ENCODE measurements around the gene ATP1A2. TPM values are rescaled to one million over a fixed set of nuclear protein-coding genes. Genes with fewer than 3 reads are reported as not detected.

Gene ATP1A2
- total RNA-seq (1,000 to 10,000 TPM in 1 of 2 donors, 100 to 1,000 TPM in 1; 281 to 2,060 TPM), polyA plus RNA-seq (ENCODE audit: insufficient read length in 2 of 2) (100 to 1,000 TPM; 440 to 692 TPM)
- long read RNA-seq, donor 1, full-length matches to known transcripts: 66 of 256 reads
- long read RNA-seq, donor 1, partial matches to known transcripts: 185 of 256 reads
- long read RNA-seq, donor 1, other reads (novel, unspliced or antisense): 5 of 256 reads
- long read RNA-seq, donor 2, full-length matches to known transcripts: 11 of 78 reads
- long read RNA-seq, donor 2, partial matches to known transcripts: 67 of 78 reads
- long read RNA-seq, donor 2, other reads (novel, unspliced or antisense): 0 of 78 reads
- long read RNA-seq, donor 3, full-length matches to known transcripts: 6 of 43 reads
- long read RNA-seq, donor 3, partial matches to known transcripts: 37 of 43 reads
- long read RNA-seq, donor 3, other reads (novel, unspliced or antisense): 0 of 43 reads
- long read RNA-seq, donor 4, full-length matches to known transcripts: 1 of 13 reads
- long read RNA-seq, donor 4, partial matches to known transcripts: 12 of 13 reads
- long read RNA-seq, donor 4, other reads (novel, unspliced or antisense): 0 of 13 reads

GRCh38 chr1:160115545-160116282 is at the start of gene ATP1A2:
ATP1A2 (plus strand) TSS chr1:160115759; CDS start chr1:160115862, 103 bp downstream.
- peak in 2 of 6 donors; percentile 72 to 84 for DNase-seq (ENCODE audit: low read depth in 4 of 6, low spot score in 6 of 6)
- 13% methylated on average over 14 of the region's 16 CpGs for WGBS (ENCODE audit: insufficient coverage)
- peak within 1 kb of the TSS; percentile 87 for H3K27ac ChIP-seq (ENCODE audit: low read depth, low read length)

DNA sequence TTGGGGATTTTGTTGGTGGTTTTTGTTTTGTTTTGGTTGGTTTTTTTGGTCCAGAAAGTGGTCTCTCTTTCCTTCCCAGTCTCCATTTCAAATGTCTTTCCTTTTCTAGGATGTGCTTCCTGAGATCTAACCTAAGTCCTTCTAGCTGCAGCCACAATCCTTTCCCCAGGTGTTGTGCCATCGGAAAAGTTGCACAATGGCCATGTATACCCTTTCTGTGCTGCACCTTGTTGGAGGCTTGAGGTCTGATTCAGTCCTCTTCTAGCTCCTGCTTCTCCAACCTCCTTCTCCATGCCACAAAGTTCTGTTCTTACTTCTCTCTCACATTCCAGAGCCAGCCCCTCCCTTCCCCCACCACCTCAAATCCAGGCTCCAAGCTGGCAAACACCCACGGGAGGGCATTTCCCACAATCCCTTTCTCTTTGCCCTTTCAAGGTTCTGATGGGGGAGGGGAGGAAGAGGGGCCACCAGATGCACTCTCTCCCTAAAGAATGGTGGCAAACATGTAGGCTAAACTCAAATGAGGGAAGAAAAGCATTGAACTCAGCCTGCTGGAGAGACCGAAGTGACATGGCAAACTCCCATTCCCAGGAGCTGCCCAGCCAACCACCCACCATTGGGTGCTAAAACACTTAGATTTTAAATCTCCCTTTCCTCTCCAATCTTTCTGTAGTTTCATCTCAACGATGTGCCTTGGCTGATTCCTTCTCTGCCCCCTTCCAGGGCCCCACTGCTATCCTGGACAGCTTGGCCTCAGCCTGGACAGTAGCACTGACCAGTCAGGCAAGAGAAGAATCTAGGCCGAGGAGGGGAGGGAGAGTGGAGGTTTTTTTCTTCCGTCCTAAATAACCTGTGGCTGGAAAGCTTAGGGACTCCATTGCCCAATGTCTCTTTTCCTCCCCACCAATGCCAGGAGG is 48.5 kb upstream of the ATP1A2 start:
- no peaks in the 10 kb centered on the region for H3K9me3 ChIP-seq (ENCODE audit: control insufficient read depth, insufficient read depth, low read length)
- H3K27me3 ChIP-seq (ENCODE audit: control insufficient read depth, insufficient read depth, low read length): peaks cover 3% of the 10 kb centered on the region
- no peak for DNase-seq (ENCODE audit: low read depth in 4 of 6, low spot score in 6 of 6)
- no peaks in the 10 kb centered on the region for H3K36me3 ChIP-seq (ENCODE audit: control insufficient read depth, insufficient read depth, low read length)
- no peak overlapping the region for H3K4me3 ChIP-seq (ENCODE audit: low read depth, low read length)
- 61% methylated on average over 3 of the region's 6 CpGs for WGBS (ENCODE audit: insufficient coverage)
- peak overlapping the region; percentile 90 for H3K27ac ChIP-seq (ENCODE audit: low read depth, low read length)
- peaks cover 65% of the 10 kb centered on the region for H3K4me1 ChIP-seq (ENCODE audit: control insufficient read depth, insufficient read depth, low read length)

More at GRCh38 chr1:160115545-160116282, at the start of gene ATP1A2:
- peaks cover 2% of the 10 kb centered on the region for H3K36me3 ChIP-seq (ENCODE audit: control insufficient read depth, insufficient read depth, low read length)
- H3K27me3 ChIP-seq (ENCODE audit: control insufficient read depth, insufficient read depth, low read length): no peaks in the 10 kb centered on the region
- H3K4me1 ChIP-seq (ENCODE audit: control insufficient read depth, insufficient read depth, low read length): peaks cover 87% of the 10 kb centered on the region
- peak within 1 kb of the TSS; percentile 56 for H3K4me3 ChIP-seq (ENCODE audit: low read depth, low read length)
- H3K9me3 ChIP-seq (ENCODE audit: control insufficient read depth, insufficient read depth, low read length): no peaks in the 10 kb centered on the region

DNA sequence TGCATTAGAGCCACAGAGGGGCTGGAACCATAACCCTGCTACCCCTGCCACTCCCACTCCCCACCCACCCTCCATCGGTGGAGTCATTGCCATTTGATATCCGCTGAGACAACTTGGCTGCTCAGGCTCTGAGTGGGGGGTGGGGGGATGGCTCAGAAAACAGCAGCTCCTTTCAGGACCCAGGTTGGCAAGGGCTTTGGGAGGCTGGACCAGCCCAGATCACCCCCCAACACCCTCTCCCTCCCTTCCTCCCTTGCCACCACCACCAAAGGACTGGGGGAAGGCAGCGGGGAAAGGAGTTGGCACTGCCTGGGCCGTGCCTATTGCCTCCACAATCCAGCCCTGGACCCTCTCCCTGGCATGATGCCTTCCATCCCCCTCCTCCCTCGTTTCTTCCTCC is 47.3 kb upstream of the ATP1A2 start:
- H3K27me3 ChIP-seq (ENCODE audit: control insufficient read depth, insufficient read depth, low read length): peaks cover 3% of the 10 kb centered on the region
- WGBS (ENCODE audit: insufficient coverage): 29% methylated on average over 3 of the region's 5 CpGs
- peak overlapping the region; percentile 90 for H3K27ac ChIP-seq (ENCODE audit: low read depth, low read length)
- no peaks in the 10 kb centered on the region for H3K36me3 ChIP-seq (ENCODE audit: control insufficient read depth, insufficient read depth, low read length)
- peaks cover 53% of the 10 kb centered on the region for H3K4me1 ChIP-seq (ENCODE audit: control insufficient read depth, insufficient read depth, low read length)
- DNase-seq (ENCODE audit: low read depth in 4 of 6, low spot score in 6 of 6): peak in 5 of 6 donors; percentile 70 to 94 (median 78)
- H3K9me3 ChIP-seq (ENCODE audit: control insufficient read depth, insufficient read depth, low read length): no peaks in the 10 kb centered on the region
- H3K4me3 ChIP-seq (ENCODE audit: low read depth, low read length): peak overlapping the region; percentile 66

- H3K27ac ChIP-seq (ENCODE audit: low read depth, low read length): peak within 1 kb of the TSS; percentile 90
- peaks cover 3% of the 10 kb centered on the region for H3K27me3 ChIP-seq (ENCODE audit: control insufficient read depth, insufficient read depth, low read length)
- H3K4me3 ChIP-seq (ENCODE audit: low read depth, low read length): peak within 1 kb of the TSS; percentile 66
- H3K36me3 ChIP-seq (ENCODE audit: control insufficient read depth, insufficient read depth, low read length): no peaks in the 10 kb centered on the region
- H3K9me3 ChIP-seq (ENCODE audit: control insufficient read depth, insufficient read depth, low read length): no peaks in the 10 kb centered on the region
- DNase-seq (ENCODE audit: low read depth in 4 of 6, low spot score in 6 of 6): no peak
- peaks cover 47% of the 10 kb centered on the region for H3K4me1 ChIP-seq (ENCODE audit: control insufficient read depth, insufficient read depth, low read length)
- 3% methylated on average over 26 of the region's 32 CpGs for WGBS (ENCODE audit: insufficient coverage)
These were observed 45.9 kb upstream of the ATP1A2 start, which contains the start of gene KCNJ10 for GRCh38 chr1:160069460-160070231. KCNJ10 (minus strand) TSS chr1:160070160; CDS start chr1:160042532, 27,628 bp downstream.

DNA sequence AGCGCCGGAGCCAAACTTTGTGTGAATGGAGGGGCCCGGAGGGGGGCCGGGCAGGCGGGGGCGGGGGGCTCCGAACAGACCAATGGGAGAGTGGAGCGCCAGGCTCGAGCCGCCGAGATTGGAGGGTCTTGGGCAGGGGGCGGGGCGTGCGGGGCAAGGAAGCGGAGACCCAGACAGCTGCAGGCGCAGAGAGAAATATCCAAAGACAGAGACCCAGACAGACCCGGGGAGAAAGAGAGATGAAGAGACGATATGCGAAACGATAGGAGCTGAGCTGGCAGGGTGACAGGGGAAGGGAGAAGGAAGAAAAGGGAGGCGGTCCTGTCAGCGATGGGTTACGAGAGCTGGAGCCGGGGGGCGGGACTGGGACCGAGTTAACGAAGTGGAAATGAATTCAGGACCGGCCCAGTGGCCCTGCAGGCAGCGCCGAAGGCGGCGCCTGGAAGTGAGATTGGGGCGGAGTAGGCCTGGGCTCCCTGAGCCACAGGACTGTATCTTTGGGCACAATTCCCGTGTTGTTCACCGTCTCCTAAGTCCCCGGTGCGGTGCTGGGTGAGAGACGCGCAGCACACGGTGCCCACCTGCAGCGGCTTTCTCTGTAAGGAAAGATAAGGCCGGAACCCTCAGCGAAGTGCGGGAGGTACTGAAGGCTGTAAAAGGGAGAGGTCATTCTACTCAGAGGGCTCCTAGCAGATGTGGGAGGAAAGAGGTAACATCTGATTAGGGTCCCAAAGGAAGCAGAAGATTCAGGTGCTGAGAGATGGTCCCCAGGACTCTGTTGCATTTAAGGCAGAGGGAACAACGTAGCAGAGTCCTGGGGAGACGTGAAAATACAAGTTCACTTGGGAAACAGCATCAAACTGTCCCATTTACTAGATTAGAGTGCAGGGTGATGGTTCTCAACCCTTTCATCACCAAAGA is 45.1 kb upstream of the ATP1A2 start:
- H3K9me3 ChIP-seq (ENCODE audit: control insufficient read depth, insufficient read depth, low read length): no peaks in the 10 kb centered on the region
- peaks cover 3% of the 10 kb centered on the region for H3K27me3 ChIP-seq (ENCODE audit: control insufficient read depth, insufficient read depth, low read length)
- H3K4me1 ChIP-seq (ENCODE audit: control insufficient read depth, insufficient read depth, low read length): peaks cover 40% of the 10 kb centered on the region
- peak overlapping the region; percentile 66 for H3K4me3 ChIP-seq (ENCODE audit: low read depth, low read length)
- no peaks in the 10 kb centered on the region for H3K36me3 ChIP-seq (ENCODE audit: control insufficient read depth, insufficient read depth, low read length)
- H3K27ac ChIP-seq (ENCODE audit: low read depth, low read length): peak overlapping the region; percentile 82
- under 1% methylated on average over 40 of the region's 46 CpGs for WGBS (ENCODE audit: insufficient coverage)
- DNase-seq (ENCODE audit: low read depth in 4 of 6, low spot score in 6 of 6): peak; percentile 70 to 96 (median 80)

DNA sequence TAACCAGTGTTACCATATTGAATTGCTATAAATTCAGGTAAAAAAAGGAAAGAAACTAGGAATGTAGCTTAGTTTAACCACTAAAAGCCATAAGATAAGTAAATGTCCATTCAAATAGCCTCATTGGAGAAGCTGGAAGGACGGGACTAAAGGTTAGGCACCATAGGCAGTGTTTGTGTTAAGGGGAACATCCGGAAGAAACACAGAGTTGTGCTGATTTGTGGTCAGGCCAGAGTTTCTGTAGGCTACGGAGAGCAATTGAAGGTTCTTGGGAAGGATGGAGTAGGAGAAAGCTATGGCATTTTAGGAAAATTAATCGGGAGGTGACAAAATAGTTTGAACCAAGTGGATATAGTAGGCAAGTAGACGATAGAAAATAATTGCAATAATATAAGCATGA is 44.3 kb upstream of the ATP1A2 start:
- Histone ChIP-seq H3K4me3 (ENCODE audit: low read depth, low read length) (no peak overlapping the region), H3K27me3 (ENCODE audit: control insufficient read depth, insufficient read depth, low read length) (peaks cover 3% of the 10 kb centered on the region), H3K27ac (ENCODE audit: low read depth, low read length) (no peak overlapping the region), H3K9me3 (ENCODE audit: control insufficient read depth, insufficient read depth, low read length) (no peaks in the 10 kb centered on the region), H3K4me1 (ENCODE audit: control insufficient read depth, insufficient read depth, low read length) (peaks cover 40% of the 10 kb centered on the region), H3K36me3 (ENCODE audit: control insufficient read depth, insufficient read depth, low read length) (no peaks in the 10 kb centered on the region)
- DNase-seq (ENCODE audit: low read depth in 4 of 6, low spot score in 6 of 6): no peak
- 85% methylated on average over 5 of the region's 5 CpGs for WGBS (ENCODE audit: insufficient coverage)

GRCh38 chr1:160074865-160075264 is 40.7 kb upstream of the ATP1A2 start:
- WGBS (ENCODE audit: insufficient coverage): 88% methylated on average over 4 of the region's 4 CpGs
- Histone ChIP-seq H3K4me3 (ENCODE audit: low read depth, low read length) (no peak overlapping the region), H3K27ac (ENCODE audit: low read depth, low read length) (no peak overlapping the region), H3K9me3 (ENCODE audit: control insufficient read depth, insufficient read depth, low read length) (no peaks in the 10 kb centered on the region), H3K27me3 (ENCODE audit: control insufficient read depth, insufficient read depth, low read length) (peaks cover 3% of the 10 kb centered on the region), H3K4me1 (ENCODE audit: control insufficient read depth, insufficient read depth, low read length) (peaks cover 23% of the 10 kb centered on the region), H3K36me3 (ENCODE audit: control insufficient read depth, insufficient read depth, low read length) (no peaks in the 10 kb centered on the region)
- no peak for DNase-seq (ENCODE audit: low read depth in 4 of 6, low spot score in 6 of 6)

DNA sequence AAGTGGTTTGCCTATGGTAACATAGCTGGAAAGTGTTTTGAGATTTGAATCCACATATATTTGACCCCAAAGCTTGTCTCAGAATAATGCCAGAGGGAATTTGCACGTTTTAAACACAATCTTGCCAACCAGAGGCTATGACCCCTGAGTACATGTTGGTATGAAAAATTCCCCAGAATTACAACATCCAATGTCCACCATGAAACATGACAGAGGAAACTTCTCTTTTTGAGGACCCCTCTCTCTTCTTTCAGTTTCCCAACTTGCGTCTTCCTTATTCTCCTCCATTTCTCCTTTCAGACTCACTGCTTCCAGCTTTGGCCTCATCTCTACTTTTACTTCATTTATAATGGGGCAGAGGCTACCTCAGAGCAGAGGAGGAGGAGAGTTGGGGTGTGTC is 39.7 kb upstream of the ATP1A2 start:
- Histone ChIP-seq H3K27me3 (ENCODE audit: control insufficient read depth, insufficient read depth, low read length) (peaks cover 3% of the 10 kb centered on the region), H3K9me3 (ENCODE audit: control insufficient read depth, insufficient read depth, low read length) (no peaks in the 10 kb centered on the region), H3K36me3 (ENCODE audit: control insufficient read depth, insufficient read depth, low read length) (no peaks in the 10 kb centered on the region), H3K27ac (ENCODE audit: low read depth, low read length) (no peak overlapping the region), H3K4me1 (ENCODE audit: control insufficient read depth, insufficient read depth, low read length) (peaks cover 19% of the 10 kb centered on the region), H3K4me3 (ENCODE audit: low read depth, low read length) (no peak overlapping the region)
- WGBS (ENCODE audit: insufficient coverage): no CpG with 5 or more reads among the region's 2 CpGs
- no peak for DNase-seq (ENCODE audit: low read depth in 4 of 6, low spot score in 6 of 6)
